GM23338 (cell line): ENCODE results near the gene ADIPOR2.

Experiments
- TF ChIP-seq, protein P1 (sequence below), 2 experiments: fragments of 200-600 bp in 1 of 2; sonication (generic) in 1 of 2; conservative IDR thresholded peaks; 2 replicates each; pipeline versions ENCODE4 v1.5.1 to v1.6.1; 2016 to 2017; ENCODE audit warnings: antibody characterized with exemption in 2 of 2, low read depth in 2 of 2, mild to moderate bottlenecking in 2 of 2, moderate library complexity in 1 of 2
- TF ChIP-seq, protein P2 (sequence below): IDR thresholded peaks from one replicate; pipeline ENCODE4 v1.6.1; 2018; ENCODE audit warnings: antibody characterized with exemption; ENCODE audit not compliant: unreplicated experiment

DNA sequence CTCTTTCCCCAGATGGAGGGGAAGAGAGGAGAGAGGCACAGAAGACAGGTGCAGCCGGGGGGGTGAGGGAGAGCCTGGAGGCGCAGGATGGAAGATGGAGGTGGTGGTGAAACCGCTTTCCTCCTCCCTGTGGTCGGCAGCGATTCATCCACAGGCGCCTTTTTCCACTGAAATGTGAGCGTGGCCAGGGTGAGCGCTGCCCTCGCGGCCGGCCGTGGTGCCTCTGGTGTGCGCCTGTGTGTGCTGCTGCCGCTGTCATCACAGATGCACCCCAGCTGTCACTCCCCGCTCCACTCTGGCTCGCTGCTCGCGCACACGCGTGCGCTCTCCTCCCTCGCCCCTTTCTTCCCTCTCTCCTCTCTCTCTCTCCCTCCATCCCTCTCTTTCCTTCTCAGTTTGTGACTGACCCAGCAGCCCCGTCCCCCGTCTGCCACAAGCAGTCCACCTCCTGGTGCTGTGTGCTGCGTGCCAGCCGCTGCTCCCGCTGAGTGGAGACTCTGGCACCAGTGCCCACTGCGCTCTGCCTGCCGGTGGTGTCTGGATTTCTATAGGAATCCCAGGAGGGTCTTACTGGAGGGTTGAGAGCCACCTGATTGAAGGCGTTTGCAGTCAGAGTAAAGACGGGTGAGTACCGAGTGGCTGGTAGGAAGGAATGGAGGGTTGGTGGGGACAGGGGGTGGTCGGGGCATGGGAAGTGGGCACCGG lies 129.5 kb downstream of the ADIPOR2 start, which contains the start of gene LRTM2:
- TF ChIP-seq, protein P1, sequence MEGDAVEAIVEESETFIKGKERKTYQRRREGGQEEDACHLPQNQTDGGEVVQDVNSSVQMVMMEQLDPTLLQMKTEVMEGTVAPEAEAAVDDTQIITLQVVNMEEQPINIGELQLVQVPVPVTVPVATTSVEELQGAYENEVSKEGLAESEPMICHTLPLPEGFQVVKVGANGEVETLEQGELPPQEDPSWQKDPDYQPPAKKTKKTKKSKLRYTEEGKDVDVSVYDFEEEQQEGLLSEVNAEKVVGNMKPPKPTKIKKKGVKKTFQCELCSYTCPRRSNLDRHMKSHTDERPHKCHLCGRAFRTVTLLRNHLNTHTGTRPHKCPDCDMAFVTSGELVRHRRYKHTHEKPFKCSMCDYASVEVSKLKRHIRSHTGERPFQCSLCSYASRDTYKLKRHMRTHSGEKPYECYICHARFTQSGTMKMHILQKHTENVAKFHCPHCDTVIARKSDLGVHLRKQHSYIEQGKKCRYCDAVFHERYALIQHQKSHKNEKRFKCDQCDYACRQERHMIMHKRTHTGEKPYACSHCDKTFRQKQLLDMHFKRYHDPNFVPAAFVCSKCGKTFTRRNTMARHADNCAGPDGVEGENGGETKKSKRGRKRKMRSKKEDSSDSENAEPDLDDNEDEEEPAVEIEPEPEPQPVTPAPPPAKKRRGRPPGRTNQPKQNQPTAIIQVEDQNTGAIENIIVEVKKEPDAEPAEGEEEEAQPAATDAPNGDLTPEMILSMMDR (conservative IDR thresholded peaks at IDR 0.05; ENCODE audit: low read depth in 2 of 2), result no peak
- TF ChIP-seq, protein P2, sequence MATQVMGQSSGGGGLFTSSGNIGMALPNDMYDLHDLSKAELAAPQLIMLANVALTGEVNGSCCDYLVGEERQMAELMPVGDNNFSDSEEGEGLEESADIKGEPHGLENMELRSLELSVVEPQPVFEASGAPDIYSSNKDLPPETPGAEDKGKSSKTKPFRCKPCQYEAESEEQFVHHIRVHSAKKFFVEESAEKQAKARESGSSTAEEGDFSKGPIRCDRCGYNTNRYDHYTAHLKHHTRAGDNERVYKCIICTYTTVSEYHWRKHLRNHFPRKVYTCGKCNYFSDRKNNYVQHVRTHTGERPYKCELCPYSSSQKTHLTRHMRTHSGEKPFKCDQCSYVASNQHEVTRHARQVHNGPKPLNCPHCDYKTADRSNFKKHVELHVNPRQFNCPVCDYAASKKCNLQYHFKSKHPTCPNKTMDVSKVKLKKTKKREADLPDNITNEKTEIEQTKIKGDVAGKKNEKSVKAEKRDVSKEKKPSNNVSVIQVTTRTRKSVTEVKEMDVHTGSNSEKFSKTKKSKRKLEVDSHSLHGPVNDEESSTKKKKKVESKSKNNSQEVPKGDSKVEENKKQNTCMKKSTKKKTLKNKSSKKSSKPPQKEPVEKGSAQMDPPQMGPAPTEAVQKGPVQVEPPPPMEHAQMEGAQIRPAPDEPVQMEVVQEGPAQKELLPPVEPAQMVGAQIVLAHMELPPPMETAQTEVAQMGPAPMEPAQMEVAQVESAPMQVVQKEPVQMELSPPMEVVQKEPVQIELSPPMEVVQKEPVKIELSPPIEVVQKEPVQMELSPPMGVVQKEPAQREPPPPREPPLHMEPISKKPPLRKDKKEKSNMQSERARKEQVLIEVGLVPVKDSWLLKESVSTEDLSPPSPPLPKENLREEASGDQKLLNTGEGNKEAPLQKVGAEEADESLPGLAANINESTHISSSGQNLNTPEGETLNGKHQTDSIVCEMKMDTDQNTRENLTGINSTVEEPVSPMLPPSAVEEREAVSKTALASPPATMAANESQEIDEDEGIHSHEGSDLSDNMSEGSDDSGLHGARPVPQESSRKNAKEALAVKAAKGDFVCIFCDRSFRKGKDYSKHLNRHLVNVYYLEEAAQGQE, result no peak
